Limb (tissue), 2 donors: ENCODE results near the gene PGF.

Source experiments
- DNase-seq, 2 donors: peaks; one replicate each; pipeline ENCODE4 v3.0.0-alpha.2; 2016; ENCODE audit errors: extremely low spot score in 2 of 2

Gene PGF

GRCh38 chr14:74902941-74903705 is 52.3 kb downstream of the PGF start:
- DNase-seq: no peak

GRCh38 chr14:74898694-74899093 is 56.7 kb downstream of the PGF start:
- DNase-seq: no peak

GRCh38 chr14:74898083-74898482 is 57.3 kb downstream of the PGF start:
- no peak for DNase-seq

- DNase-seq: no peak
Observed at GRCh38 chr14:74897642-74898041, 57.8 kb downstream of the PGF start.

- no peak for DNase-seq
Observed at GRCh38 chr14:74896400-74896799, 59.0 kb downstream of the PGF start.

- DNase-seq: no peak
Observed at GRCh38 chr14:74893614-74894091, 61.7 kb downstream of the PGF start.

- no peak for DNase-seq
Observed at GRCh38 chr14:74892745-74893144, 62.7 kb downstream of the PGF start.

- DNase-seq: no peak
Observed at GRCh38 chr14:74891870-74892269, 63.5 kb downstream of the PGF start.
